IPS-11a (cell line): ENCODE data around the gene CARD19.

Experiments used
- H3K4me3 ChIP-seq: one replicate; pipeline ENCODE4 v1.5.1; 2013; ENCODE audit warnings: low read depth, low read length, control low read depth

Gene CARD19

DNA sequence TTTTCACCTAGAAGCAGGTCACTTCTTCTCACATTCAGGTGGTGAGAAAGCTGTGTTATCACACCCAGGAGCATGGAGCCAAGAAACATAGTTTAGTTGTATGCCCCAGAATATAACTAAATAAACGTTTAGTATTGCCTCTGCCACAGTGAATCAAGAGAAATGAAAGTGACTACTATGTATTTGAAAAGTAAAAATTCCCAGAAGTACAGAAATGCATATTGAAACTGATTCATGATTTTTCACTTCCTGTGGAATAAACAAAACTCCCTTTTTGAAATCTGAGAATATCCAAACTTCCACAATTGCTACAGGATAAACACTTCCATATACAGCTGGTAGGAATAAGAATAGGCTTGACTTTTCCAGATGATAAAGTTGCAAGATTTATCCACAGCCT lies 53.3 kb downstream of the CARD19 start:
- no peak overlapping the region for H3K4me3 ChIP-seq

DNA sequence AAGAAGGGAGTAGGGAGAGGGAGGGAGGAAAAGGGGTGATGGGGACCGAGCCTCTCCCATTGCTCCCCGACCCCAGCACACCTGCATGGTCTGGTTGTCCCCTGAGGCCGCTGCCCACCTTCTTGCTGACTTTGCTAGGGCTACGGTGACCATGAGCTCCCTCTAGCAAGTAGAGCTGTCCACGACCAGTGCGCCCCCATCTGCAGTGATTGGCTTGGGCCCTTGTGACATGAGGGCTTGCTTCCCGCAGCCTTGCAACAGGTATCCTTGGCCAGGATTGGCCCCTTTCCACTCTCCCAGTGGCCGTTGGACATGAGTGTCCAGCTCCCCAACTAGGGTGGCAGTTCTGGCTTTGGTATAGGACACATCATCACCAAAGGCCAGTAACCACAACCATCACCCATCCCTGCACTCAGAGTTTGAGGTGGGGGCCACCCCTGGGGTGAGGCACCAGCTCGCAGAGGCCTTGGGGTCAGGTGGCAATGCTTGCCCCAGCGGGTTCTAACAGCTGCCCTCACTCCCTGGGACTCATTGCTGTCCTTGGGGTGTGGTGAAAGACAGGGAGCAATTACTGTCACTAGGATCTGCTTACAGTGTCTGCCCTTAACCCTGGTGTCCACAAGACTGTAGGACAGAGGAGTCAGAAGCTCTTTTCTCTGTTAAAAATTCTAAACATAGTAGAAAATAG lies 55.2 kb downstream of the CARD19 start:
- no peak overlapping the region for H3K4me3 ChIP-seq

- H3K4me3 ChIP-seq: no peak overlapping the region
Observed at GRCh38 chr9:93154293-93154903, 58.4 kb downstream of the CARD19 start.

- H3K4me3 ChIP-seq: no peak overlapping the region
Observed at GRCh38 chr9:93155716-93156474, 59.9 kb downstream of the CARD19 start.

GRCh38 chr9:93156475-93157008 lies 60.5 kb downstream of the CARD19 start:
- no peak overlapping the region for H3K4me3 ChIP-seq

GRCh38 chr9:93159601-93160471 lies 63.8 kb downstream of the CARD19 start:
- no peak overlapping the region for H3K4me3 ChIP-seq

DNA sequence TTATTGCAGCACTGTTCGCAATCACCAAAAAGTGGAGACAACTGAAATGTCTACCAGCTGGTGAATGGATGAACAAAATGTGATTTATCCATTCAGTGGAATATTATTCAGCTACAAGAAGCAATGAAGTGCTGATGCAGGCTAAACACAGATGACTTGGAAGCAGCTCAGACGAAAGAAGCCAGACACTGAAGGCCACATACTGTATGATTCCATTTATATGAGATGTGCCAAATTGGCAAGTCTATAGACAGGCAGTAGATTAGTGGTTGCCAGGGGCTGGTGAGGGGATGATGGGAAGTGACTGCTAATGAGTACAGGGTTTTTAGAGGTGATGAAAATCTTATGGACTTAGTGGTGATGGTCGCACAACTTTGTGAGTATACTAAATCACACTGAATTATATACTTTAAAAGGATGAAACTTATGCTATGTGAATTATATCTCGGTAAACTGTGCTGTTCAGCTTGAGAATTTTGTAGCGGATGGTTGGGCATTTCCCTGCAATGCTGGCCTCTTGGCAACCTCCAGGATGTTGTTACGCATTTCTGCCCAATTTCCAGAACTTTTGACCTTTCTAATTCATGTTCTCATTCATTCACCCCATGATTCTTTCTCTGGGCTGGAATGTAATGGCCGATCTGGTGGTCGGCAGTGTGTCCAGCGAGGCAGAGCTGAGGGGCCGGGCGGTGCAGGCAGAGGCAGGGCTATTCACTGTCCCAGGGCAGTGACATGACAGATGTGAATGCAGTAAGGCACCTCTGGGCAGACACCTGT lies 66.0 kb downstream of the CARD19 start:
- H3K4me3 ChIP-seq: no peak overlapping the region
